ENCODE measurements around the gene XYLT1.

XYLT1 gene

GRCh38 chr16:17259751-17260270 lies 210.9 kb downstream of the XYLT1 start:
- Histone ChIP-seq H3K9ac (ENCODE audit: low read depth, low read length) (no peak overlapping the region), H3K9me3 (ENCODE audit: control insufficient read depth, insufficient read depth, low read length) (no peaks in the 10 kb centered on the region), H3K4me3 (ENCODE audit: low read depth, low read length) (no peak overlapping the region), H3K4me1 (ENCODE audit: control insufficient read depth, insufficient read depth, low read length) (no peaks in the 10 kb centered on the region), H3K27me3 (ENCODE audit: control insufficient read depth, insufficient read depth, low read length) (no peaks in the 10 kb centered on the region), H3K36me3 (ENCODE audit: control insufficient read depth, insufficient read depth, low read length) (peaks cover 4% of the 10 kb centered on the region)

GRCh38 chr16:17258848-17259713 lies 211.7 kb downstream of the XYLT1 start:
- H3K9ac ChIP-seq (ENCODE audit: low read depth, low read length): no peak overlapping the region
- H3K4me1 ChIP-seq (ENCODE audit: control insufficient read depth, insufficient read depth, low read length): no peaks in the 10 kb centered on the region
- no peak overlapping the region for H3K4me3 ChIP-seq (ENCODE audit: low read depth, low read length)
- H3K27me3 ChIP-seq (ENCODE audit: control insufficient read depth, insufficient read depth, low read length): no peaks in the 10 kb centered on the region
- no peaks in the 10 kb centered on the region for H3K9me3 ChIP-seq (ENCODE audit: control insufficient read depth, insufficient read depth, low read length)
- H3K36me3 ChIP-seq (ENCODE audit: control insufficient read depth, insufficient read depth, low read length): peaks cover 4% of the 10 kb centered on the region

- H3K9ac ChIP-seq (ENCODE audit: low read depth, low read length): no peak overlapping the region
- H3K4me3 ChIP-seq (ENCODE audit: low read depth, low read length): no peak overlapping the region
- H3K9me3 ChIP-seq (ENCODE audit: control insufficient read depth, insufficient read depth, low read length): no peaks in the 10 kb centered on the region
- no peaks in the 10 kb centered on the region for H3K4me1 ChIP-seq (ENCODE audit: control insufficient read depth, insufficient read depth, low read length)
- peaks cover 4% of the 10 kb centered on the region for H3K36me3 ChIP-seq (ENCODE audit: control insufficient read depth, insufficient read depth, low read length)
- H3K27me3 ChIP-seq (ENCODE audit: control insufficient read depth, insufficient read depth, low read length): no peaks in the 10 kb centered on the region
Measured at GRCh38 chr16:17258077-17258599, 212.6 kb downstream of the XYLT1 start.

GRCh38 chr16:17257426-17258023 lies 213.2 kb downstream of the XYLT1 start:
- H3K36me3 ChIP-seq (ENCODE audit: control insufficient read depth, insufficient read depth, low read length): peaks cover 4% of the 10 kb centered on the region
- no peak overlapping the region for H3K9ac ChIP-seq (ENCODE audit: low read depth, low read length)
- H3K4me3 ChIP-seq (ENCODE audit: low read depth, low read length): no peak overlapping the region
- no peaks in the 10 kb centered on the region for H3K4me1 ChIP-seq (ENCODE audit: control insufficient read depth, insufficient read depth, low read length)
- no peaks in the 10 kb centered on the region for H3K27me3 ChIP-seq (ENCODE audit: control insufficient read depth, insufficient read depth, low read length)
- no peaks in the 10 kb centered on the region for H3K9me3 ChIP-seq (ENCODE audit: control insufficient read depth, insufficient read depth, low read length)

- Histone ChIP-seq H3K27me3 (ENCODE audit: control insufficient read depth, insufficient read depth, low read length) (no peaks in the 10 kb centered on the region), H3K36me3 (ENCODE audit: control insufficient read depth, insufficient read depth, low read length) (no peaks in the 10 kb centered on the region), H3K4me3 (ENCODE audit: low read depth, low read length) (no peak overlapping the region), H3K4me1 (ENCODE audit: control insufficient read depth, insufficient read depth, low read length) (no peaks in the 10 kb centered on the region), H3K9ac (ENCODE audit: low read depth, low read length) (no peak overlapping the region), H3K9me3 (ENCODE audit: control insufficient read depth, insufficient read depth, low read length) (no peaks in the 10 kb centered on the region)
Measured at GRCh38 chr16:17252701-17253100, 218.1 kb downstream of the XYLT1 start.

- Histone ChIP-seq H3K4me3 (ENCODE audit: low read depth, low read length) (no peak overlapping the region), H3K36me3 (ENCODE audit: control insufficient read depth, insufficient read depth, low read length) (no peaks in the 10 kb centered on the region), H3K9ac (ENCODE audit: low read depth, low read length) (no peak overlapping the region), H3K9me3 (ENCODE audit: control insufficient read depth, insufficient read depth, low read length) (no peaks in the 10 kb centered on the region), H3K27me3 (ENCODE audit: control insufficient read depth, insufficient read depth, low read length) (no peaks in the 10 kb centered on the region), H3K4me1 (ENCODE audit: control insufficient read depth, insufficient read depth, low read length) (no peaks in the 10 kb centered on the region)
Measured at GRCh38 chr16:17252064-17252463, 218.7 kb downstream of the XYLT1 start.

- H3K36me3 ChIP-seq (ENCODE audit: control insufficient read depth, insufficient read depth, low read length): no peaks in the 10 kb centered on the region
- H3K4me1 ChIP-seq (ENCODE audit: control insufficient read depth, insufficient read depth, low read length): no peaks in the 10 kb centered on the region
Measured at GRCh38 chr16:17251496-17251895, 219.3 kb downstream of the XYLT1 start.

GRCh38 chr16:17246974-17247732 lies 223.6 kb downstream of the XYLT1 start:
- Histone ChIP-seq H3K36me3 (ENCODE audit: control insufficient read depth, insufficient read depth, low read length) (no peaks in the 10 kb centered on the region), H3K27me3 (ENCODE audit: control insufficient read depth, insufficient read depth, low read length) (no peaks in the 10 kb centered on the region), H3K9me3 (ENCODE audit: control insufficient read depth, insufficient read depth, low read length) (no peaks in the 10 kb centered on the region), H3K4me3 (ENCODE audit: low read depth, low read length) (no peak overlapping the region), H3K4me1 (ENCODE audit: control insufficient read depth, insufficient read depth, low read length) (no peaks in the 10 kb centered on the region), H3K9ac (ENCODE audit: low read depth, low read length) (no peak overlapping the region)

More at GRCh38 chr16:17251496-17251895, 219.3 kb downstream of the XYLT1 start:
- no peaks in the 10 kb centered on the region for H3K27me3 ChIP-seq (ENCODE audit: control insufficient read depth, insufficient read depth, low read length)
- no peaks in the 10 kb centered on the region for H3K9me3 ChIP-seq (ENCODE audit: control insufficient read depth, insufficient read depth, low read length)
- no peak overlapping the region for H3K9ac ChIP-seq (ENCODE audit: low read depth, low read length)
- H3K4me3 ChIP-seq (ENCODE audit: low read depth, low read length): no peak overlapping the region

GRCh38 chr16:17246268-17246885 lies 224.4 kb downstream of the XYLT1 start:
- H3K4me1 ChIP-seq (ENCODE audit: control insufficient read depth, insufficient read depth, low read length): no peaks in the 10 kb centered on the region
- no peaks in the 10 kb centered on the region for H3K9me3 ChIP-seq (ENCODE audit: control insufficient read depth, insufficient read depth, low read length)
- H3K27me3 ChIP-seq (ENCODE audit: control insufficient read depth, insufficient read depth, low read length): no peaks in the 10 kb centered on the region
- H3K4me3 ChIP-seq (ENCODE audit: low read depth, low read length): no peak overlapping the region
- no peaks in the 10 kb centered on the region for H3K36me3 ChIP-seq (ENCODE audit: control insufficient read depth, insufficient read depth, low read length)
- no peak overlapping the region for H3K9ac ChIP-seq (ENCODE audit: low read depth, low read length)

GRCh38 chr16:17245776-17246175 lies 225.0 kb downstream of the XYLT1 start:
- Histone ChIP-seq H3K36me3 (ENCODE audit: control insufficient read depth, insufficient read depth, low read length) (no peaks in the 10 kb centered on the region), H3K4me1 (ENCODE audit: control insufficient read depth, insufficient read depth, low read length) (no peaks in the 10 kb centered on the region), H3K4me3 (ENCODE audit: low read depth, low read length) (no peak overlapping the region), H3K27me3 (ENCODE audit: control insufficient read depth, insufficient read depth, low read length) (no peaks in the 10 kb centered on the region), H3K9me3 (ENCODE audit: control insufficient read depth, insufficient read depth, low read length) (no peaks in the 10 kb centered on the region), H3K9ac (ENCODE audit: low read depth, low read length) (no peak overlapping the region)

GRCh38 chr16:17244872-17245551 lies 225.7 kb downstream of the XYLT1 start:
- Histone ChIP-seq H3K4me1 (ENCODE audit: control insufficient read depth, insufficient read depth, low read length) (no peaks in the 10 kb centered on the region), H3K4me3 (ENCODE audit: low read depth, low read length) (no peak overlapping the region), H3K36me3 (ENCODE audit: control insufficient read depth, insufficient read depth, low read length) (no peaks in the 10 kb centered on the region), H3K27me3 (ENCODE audit: control insufficient read depth, insufficient read depth, low read length) (no peaks in the 10 kb centered on the region), H3K9me3 (ENCODE audit: control insufficient read depth, insufficient read depth, low read length) (no peaks in the 10 kb centered on the region), H3K9ac (ENCODE audit: low read depth, low read length) (no peak overlapping the region)

All from iPS-15b (cell line).